Limb (tissue), 2 donors: ENCODE results near the gene NEURL4.
A peak's percentile ranks its signal among the peaks of the same experiment; 100 is the strongest.

ENCODE experiments used
- DNase-seq, 2 donors: peaks; one replicate each; pipeline ENCODE4 v3.0.0-alpha.2; 2016; ENCODE audit errors: extremely low spot score in 2 of 2

The NEURL4 gene

DNA sequence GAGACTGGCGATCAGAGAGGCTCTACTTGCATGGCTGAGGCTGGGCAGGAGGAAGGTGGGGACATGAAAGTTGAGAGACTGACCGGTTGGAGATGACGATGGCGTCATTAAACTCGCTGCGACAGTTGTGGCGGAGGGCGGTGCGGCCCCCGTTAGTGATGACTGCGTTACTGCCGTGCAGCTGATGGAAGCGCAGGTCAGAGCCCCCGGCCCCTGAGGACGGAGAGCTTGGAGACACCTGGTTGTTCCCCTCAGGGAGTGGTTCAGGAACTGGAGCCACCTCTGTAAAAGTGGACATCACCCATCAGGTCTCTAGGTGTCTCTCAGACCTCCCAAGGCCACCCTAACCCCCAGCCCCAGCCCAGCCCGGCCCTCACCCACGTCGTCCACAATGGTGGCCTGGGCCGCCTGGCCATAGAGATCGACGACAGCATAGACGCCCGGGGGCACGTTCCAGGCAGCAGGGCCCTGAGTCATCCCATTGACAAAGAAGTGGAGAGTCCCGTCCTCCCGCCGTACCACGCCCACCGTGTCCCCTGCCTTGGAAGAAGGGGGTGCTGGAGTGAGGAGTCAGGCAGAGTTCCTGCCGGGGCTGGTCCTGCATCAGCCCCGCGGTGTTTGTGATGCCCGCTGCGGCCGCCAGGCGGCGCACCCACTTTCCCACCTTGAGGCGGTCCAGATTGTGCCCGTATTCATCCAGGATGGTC is 5.3 kb downstream of the NEURL4 start:
- peak in 1 of 2 donors; percentile 77 for DNase-seq

DNA sequence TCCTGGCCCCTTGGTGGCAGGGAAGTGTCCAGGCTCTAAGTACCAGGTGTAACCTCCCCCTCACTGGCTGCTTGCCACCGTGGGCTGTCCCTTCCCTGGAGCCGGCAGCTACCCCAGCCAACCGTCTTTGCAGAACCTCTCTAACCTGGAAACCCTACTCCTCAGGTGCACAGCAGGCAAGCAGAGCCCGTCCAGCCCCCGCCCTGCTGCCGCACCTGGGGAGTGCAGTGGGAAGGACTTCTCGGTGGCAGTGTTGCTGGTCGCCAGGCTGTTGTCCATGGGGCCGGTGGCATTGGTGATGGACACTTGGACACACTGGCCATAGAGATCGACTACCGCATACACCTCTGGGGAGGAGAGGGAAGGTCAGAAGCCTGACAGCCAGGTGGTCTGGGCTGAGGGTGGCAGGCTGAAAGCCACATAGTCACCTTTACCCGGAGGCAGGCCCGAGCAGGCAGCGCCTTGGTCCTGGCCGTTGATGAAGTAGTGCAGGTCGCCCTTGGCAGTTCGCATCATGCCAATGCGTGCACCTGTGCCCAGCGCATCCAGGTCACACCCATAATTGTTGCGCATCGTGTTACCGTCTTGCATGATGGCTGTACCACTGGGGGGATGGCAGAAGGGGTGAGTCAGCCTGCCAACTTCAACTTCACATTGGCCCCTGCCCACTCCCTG is 6.5 kb downstream of the NEURL4 start:
- no peak for DNase-seq

DNA sequence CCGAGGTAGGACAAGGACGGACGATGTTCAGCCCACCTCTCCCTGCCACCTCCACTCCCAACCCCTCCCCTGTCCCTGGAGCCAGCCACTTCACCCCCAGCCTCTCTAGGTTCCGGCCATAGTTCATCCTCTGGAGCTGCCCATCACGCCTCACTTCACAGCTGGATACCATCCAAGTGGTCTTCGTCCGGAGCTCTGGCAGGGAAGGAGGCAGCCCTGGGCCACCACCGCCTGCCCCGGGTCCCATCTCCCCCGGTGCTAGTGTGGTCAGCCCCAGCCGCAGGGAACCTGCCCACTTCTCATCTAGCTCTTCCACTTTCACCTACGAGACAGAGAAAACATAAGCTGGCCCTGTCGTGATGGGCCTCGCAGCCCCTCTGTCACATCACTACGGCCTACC is 7.7 kb downstream of the NEURL4 start:
- DNase-seq = no peak

DNA sequence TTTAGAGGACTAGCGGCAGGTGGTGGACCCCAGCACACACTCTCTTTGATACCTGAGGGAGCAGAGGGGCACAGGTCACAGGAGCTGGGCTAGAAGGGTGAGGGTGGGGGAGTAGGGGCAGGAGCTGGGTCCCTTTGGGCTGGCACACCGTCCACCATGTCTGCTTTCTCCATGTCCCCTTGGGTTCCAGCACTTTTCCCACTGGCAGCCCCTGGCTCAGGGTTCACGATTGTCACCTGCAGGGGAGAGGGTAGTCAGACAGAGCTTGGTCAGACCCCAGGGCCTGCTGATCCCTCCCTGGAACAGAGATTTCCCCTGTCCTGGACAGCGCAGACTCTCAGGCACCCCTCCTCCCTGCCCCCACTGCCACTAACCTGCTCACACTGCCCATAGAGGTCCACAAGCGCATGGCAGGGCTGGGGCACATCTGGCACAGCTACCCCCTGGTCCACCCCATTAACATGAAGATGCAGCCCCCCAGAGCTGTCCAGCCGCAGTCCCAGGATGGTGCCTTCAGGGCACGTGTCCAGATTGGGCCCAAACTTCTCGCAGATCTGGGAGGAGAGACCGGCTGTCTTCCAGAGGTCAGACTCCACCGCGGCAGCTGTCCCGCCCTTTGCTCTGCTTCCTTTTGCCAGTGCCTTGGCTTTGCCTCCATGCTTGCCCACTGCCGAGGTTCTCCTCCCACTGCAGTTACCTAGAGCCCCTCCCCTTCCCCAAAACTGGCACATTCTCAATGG is 10.8 kb downstream of the NEURL4 start:
- no peak for DNase-seq

DNA sequence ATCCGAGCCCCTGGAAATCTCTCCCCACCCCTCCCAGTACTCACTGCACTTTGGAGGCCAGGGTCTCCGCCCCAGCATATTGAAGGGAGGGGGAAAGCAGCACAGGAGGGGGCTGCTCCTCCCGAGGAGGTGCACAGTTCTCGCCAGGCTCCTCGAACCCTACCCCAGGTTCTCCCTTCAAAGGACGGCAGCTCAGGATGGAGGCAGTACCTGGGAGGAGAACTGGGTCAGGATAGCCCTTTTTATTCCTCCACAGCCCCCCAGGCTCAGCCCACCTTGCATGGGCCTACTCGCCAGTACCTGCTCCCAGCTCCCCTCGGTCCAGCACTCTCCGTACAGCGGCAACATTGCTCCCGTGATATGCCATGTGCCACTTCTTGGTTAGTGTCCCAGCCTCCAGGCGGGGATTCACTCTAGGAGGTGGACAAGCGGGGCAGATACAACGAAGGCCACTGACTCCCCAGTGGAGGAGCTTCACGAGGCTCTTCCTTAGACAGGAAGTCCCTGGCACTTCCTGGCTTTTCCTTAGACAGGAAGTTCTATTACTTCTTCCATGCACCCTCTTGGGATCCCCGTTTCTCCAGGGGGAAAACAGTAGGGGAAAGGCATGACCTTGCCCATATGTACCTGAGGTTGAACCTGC is 11.9 kb downstream of the NEURL4 start:
- DNase-seq = no peak

DNA sequence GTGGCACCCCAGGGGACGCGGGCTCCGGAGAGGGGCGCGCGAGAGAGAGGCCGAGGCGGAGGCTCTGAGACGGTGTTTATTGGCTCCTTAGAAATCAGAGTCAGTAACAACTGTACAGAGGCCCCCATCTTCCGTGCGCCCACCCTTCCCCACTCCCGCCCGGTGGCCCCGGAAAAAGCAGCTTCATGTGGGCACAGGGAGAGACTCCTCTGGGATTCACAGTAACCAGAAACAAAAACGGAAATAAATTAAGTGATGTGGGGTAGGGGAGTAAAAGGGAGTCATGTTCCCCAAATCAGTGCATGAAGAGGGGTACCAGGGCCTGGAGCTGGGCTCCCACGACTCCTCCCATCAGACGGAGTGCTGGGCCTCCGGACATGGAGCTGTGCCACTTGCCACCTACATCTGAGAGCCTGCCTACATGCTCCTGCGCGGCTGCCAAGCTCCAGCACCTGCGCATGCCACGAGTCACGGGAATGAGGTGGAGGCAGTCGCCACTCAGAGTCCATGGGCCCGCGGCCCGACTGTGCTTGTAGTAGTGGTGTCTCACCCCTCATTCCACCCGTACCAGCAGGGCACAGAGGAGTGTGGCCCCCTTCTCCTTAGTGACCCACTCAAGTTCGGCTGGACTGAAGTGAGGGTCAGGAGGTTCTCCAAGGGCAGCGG is 13.4 kb downstream of the NEURL4 start:
- no peak for DNase-seq

DNA sequence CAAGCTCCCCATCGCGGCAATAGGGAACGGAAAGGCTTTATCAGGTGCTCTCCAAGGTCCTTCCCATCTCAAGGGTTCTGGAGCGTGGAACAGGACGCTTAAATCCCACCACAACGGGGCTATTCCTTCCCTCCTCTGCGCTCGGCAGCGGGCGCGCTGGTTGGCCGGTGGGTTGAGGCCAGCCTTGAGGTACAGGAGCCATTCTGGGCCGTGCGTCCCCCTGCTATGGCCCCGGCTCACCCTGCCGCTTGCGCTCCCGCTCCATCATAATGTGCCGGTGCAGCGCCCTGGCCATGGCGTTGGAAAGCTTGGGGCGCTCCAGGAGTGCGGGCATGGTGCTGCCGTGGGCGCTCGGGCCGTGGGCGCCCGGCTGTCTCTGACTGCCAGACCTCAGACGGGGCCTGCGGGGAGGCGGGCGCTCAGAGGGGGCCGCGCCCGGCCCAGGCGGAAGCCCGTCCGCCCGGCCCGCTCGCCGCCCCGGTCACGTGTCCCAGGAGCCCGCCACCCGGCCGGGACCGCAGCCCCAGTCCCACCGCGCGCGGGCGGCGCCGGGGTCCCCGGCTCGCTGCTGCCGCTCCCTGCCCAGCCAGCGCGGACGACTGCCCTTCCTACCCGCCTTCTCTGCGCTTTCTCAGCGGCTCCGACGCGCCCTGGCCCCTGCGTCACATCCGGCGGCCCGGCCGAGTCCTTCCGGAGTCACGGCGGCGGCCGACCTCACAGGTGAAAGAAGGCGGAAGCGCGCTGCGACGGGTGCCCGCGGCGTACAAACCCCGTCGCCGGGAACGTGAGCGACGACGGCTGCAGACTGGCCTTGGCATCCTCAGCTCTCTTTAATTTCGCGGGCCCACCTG is 14.2 kb downstream of the NEURL4 start, which contains the start of gene GPS2:
Gene GPS2 (minus strand): TSS at position 642 of the 851 bp plus-strand sequence. CDS start 308 bp downstream, at position 334.
- DNase-seq = peak; percentile 84 to 95

DNA sequence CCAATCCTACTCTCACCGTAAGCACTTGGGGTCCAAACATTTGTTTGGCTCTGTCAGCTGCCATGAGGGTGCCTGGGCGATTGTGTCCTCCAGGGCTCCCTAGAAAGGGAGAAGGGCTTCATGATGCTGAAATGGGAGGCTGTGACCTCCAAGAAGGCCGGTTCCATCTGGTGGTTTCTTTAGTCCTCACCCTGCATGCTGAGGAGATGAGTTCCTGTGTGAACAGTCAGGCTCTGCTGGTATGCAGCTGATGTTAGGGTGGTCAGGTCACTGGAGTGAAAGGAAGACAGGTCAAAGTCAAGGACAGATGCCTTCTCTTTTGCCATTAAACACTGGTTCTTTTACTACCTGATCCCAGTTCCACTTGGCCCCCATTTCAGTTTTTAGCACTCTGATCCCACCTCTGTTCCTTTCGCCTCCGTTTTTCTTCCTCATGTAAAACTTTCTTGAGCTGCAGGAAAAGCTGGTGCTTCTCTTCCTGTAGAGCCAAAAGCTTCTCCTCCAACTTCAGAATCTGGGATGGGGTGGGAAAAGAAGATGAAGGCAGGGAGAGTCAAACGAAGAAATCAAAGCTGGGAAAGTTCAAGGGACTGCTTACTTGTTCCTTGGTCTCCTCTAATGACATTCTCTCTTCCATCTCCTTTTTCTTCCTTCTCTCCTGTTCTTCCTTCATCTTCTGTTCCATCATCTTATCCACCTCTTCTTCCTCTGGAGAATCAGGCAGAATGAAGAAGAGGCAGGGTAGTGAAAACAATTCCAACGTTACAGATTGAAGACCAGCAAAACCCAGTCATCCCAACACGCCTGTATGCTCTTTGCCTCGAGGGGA is 15.0 kb downstream of the NEURL4 start:
- no peak for DNase-seq

DNA sequence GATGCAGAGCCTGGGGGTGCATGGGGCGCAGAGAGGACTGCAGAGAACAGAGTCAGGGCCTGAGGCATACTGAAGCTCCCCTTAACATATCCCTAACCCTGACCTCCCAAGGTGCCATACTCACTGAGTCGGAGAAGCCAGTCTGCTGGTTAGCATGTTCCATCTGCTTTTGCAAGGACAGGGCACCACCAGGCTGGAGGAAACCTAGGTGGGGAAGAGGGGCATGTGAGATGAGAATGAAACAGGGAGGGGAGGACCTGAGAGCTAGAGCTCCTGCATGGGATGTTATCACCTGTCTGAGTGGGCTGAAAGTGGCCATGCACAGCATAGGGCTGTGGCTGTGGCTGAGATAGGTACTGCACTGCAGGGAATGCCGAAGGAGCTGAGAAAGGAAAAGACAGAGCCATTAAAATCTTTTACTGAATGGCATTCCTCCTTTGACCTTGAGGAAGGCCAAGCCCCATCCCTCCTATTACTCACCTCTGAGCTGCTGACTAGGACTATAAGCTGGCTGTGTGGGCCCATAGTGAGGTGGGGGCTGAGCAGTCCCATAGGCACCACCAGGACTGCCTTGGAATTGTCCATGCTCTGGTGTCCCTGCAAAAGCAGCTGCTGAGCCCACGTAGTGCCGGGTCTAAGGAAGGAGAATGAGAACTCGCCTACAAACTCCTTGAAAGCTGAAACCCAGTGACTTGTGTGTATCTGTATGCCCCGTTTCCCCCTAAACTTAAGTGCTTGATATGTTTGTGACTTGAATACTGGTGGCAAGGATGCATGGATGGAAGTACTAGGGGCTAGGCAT is 15.8 kb downstream of the NEURL4 start:
- DNase-seq = no peak

DNA sequence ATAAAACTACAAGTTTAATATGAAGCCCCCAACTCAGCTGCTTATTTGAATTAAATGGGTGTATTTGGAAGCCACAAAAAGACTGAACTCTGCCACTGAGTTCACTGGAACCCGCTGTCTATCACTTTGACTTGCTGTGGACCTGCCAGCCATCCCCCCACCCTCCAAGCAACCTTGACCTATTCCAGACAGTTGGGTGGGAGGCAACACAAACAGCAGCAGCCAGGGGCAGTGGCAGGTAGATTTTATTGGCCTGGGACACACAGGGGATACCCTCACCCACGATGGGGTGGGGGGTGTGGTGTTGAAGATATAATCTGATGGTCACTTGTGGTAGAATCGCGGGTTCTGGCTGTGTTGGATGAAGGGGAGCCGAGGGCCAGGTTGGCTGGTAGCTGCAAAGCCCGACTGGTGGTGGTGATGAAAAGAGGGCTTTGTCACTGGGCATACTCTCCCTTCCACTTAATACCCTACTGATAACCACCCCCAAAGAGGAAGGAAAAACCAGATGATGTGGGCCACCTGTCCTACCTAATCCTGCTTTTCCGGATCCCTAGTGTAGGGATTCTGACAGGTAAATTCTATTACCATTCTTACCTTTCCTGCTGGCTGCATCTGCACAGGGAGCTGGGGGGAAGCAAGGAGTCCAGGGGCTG is 16.6 kb downstream of the NEURL4 start:
- no peak for DNase-seq

DNA sequence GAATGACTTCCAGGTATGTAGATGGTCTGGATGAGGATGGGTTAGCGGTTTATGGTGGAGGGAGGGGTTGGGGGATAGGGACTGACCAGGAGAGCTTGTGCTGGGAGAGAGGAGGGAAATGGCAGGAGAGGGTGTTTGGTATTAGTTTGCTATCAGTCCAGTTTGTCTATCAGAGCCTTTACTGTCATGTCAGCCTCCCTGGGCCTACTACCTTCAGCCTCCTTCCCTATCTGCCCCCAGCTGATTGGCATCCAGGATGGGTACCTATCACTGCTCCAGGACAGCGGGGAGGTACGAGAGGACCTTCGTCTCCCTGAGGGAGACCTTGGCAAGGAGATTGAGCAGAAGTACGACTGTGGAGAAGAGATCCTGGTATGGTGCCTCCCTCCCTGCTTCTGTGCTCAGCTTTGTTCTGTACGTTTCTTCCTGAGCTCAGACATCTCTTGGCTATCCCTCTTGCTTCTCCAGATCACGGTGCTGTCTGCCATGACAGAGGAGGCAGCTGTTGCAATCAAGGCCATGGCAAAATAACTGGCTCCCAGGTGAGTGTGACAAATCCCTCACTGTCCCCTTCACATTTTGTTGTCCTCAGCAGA is 17.9 kb downstream of the NEURL4 start:
- no peak for DNase-seq

DNA sequence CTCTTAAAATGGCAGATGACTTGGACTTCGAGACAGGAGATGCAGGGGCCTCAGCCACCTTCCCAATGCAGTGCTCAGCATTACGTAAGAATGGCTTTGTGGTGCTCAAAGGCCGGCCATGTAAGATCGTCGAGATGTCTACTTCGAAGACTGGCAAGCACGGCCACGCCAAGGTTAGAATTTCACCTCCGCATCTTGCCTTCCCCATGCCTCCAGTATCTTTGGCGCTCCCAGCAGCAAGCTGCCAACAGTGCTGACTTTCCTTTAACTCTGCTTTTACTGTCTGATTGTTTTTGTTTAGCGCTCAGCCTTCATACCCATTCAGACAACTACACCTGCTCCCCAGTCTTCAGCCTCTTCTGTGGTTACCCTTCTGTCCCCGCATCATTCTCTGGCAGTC is 19.5 kb downstream of the NEURL4 start:
- no peak for DNase-seq

DNA sequence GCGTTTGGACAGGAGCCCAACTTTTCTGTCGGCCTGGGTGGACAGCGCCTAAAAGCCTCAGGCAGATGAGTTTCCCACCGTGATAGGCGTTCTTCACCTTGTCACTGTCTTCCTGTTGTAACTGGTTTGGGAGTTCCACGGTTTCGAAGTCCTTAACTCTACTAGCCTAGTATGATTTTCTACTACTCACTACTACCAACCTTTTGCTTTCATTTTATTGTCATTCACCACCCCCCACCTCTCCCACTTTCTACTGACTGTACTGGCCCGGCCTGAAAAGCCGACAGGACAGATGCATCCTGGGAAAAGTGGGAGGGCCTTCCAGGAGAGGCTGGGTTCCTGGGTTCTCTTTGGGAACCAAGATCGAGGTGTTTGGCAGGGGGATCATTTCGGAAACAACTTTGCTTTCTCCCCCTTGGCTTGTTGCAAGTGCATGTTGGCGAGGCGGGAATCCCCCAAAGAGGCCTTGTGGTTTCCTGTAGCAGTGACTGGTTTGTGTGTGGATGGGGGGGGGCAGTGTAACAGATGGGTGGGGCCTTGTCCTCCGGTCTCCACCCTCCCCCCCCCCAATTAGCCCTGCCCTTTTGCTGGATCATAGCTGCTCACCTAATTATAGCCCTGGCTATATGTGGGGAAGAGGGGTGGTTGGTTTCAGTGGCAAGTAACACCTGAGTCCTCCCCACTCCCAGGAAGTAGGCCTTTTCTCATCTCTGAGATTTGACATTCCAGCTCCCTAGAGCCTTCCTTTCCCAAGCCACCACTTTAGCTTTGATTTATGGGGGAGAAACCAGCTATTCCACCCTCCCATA is 20.3 kb downstream of the NEURL4 start:
- DNase-seq = peak; percentile 54 to 76

DNA sequence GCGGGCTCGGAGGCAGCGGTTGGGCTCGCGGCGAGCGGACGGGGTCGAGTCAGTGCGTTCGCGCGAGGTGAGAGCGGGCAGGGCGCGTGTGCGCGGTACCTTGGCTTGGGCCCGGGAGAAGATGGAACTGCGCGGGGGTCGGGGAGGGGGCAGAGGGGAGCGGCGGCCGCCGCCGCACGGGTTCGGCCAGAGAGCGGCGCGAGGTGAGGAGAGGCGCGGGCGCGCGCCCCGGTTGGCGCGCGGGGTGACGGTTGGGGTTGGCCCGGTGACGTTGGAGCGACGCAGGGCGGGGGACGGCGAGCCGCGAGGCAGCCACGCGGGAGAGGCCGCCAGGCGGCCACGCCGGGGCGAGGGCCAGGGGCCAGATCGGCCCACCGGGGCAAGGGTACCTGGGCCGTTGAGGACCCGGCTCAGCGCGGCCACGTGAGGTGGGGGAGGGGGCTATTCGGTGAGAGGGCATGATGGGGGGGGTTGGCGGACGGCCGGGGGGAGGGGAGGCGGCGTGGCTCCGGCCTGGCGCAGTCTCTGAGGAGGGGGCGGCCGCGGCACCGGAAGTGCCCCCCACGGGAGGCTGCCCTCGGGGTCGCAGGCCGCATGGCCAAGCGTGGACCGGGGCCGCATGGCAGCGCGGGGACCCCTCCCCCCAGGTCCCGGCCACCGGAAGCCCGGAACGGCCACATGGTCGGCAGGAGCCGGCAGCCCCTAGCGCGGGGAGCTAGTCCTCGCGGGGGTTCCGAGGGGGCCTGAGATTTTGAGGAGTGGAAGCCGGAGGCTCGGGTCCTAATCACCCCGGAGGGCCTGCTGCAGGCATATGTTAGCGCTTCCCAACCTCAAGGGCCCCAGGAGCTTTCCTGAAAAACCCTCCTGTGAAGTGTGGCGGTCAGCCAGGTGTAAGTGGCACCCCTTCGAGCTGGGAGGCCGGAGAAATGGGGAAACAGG is 21.2 kb downstream of the NEURL4 start:
- DNase-seq = no peak

DNA sequence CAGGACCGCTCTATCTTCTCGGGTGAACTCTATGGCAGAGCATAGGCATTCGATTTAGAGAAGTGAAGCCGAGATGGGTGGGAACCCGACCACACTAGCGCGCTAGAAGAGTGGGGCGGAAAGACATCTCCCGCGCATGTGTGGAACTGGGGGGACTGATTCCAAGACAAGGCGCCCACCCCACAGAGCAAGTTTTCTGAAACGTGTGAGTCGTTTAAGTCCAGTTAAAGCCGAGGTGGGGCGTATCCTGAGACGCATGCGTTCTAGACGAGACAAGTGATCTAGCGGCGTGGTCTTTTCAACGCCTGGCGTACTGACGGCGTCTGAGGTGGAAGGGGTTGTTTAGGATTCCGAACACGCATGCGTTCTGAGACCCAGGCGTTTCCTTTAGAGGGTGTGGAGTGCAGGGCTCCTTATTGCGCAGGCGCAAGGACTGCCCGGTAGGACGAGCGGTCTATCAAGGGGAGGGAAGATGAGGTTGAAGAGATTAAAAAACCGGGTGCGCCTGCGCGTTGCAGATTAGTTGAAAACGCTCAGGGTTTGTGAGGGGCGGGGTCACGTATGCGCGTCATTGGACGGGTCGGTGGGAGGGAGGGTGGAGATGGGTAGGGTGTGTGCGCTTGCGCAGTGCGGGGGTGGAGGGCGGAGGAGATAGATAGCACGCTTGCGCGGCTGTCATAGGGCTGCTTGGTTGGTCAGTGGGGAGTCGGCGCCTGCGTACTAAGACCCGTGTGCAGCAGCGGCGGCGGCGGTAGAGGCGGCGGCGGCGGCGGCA is 22.0 kb downstream of the NEURL4 start, which contains the start of gene EIF5A:
Gene EIF5A (plus strand): TSS at position 718 of the 775 bp plus-strand sequence. CDS start 2,008 bp downstream, outside the sequence.
- DNase-seq = peak; percentile 100
